ENCODE data around the gene SRPK2. TPM values are rescaled to one million over a fixed set of nuclear protein-coding genes. Genes with fewer than 3 reads are reported as not detected.

The SRPK2 gene
- polyA plus RNA-seq, 1 of the 3 experiments (the other 2 are of a cell fraction): 15.4 TPM

- ChIA-PET POLR2A (no interaction called here), CTCF (interaction anchor here (1.0 to 1.6 kb wide), 4 partner anchors 13 to 406 kb away, joined by 3 to 5 read pairs (median 4); no protein-coding TSS in a partner anchor)
- H3K9me2 ChIP-seq: no peaks in the 10 kb centered on the region
- no peak overlapping the region for H2AFZ ChIP-seq (ENCODE audit: low read depth)
- TF ChIP-seq POLR2AphosphoS5 (IDR thresholded peaks at IDR 0.05; ENCODE audit: low read depth, low read length) (no peak), TAF1 (IDR thresholded peaks at IDR 0.05; ENCODE audit: borderline replicate concordance, low read depth, low read length) (no peak), JUND (IDR thresholded peaks at IDR 0.05) (no peak), SIN3A (IDR thresholded peaks at IDR 0.05; ENCODE audit: borderline replicate concordance, low read depth, low read length) (no peak), SMC3 (IDR thresholded peaks at IDR 0.05; ENCODE audit: low read depth, low read length) (no peak), RCOR1 (IDR thresholded peaks at IDR 0.05; ENCODE audit: low read length) (no peak), FOXJ3 (CRISPR knock-in tag; IDR thresholded peaks at IDR 0.05) (no peak), TCF12 (IDR thresholded peaks at IDR 0.05) (no peak), ELF1 (IDR thresholded peaks at IDR 0.05) (no peak), GABPA (IDR thresholded peaks at IDR 0.05; ENCODE audit: low read depth) (no peak), MAX (IDR thresholded peaks at IDR 0.05; ENCODE audit: low read depth) (no peak), GATA2 (CRISPR knock-in tag; IDR thresholded peaks at IDR 0.05) (no peak), EZH2phosphoT487 (IDR thresholded peaks at IDR 0.05; ENCODE audit: borderline replicate concordance, low read depth) (no peak)
- H3F3A ChIP-seq (replicated peaks; ENCODE audit: insufficient read depth): peaks cover 15% of the 10 kb centered on the region
- no peak for DNase-seq
- peaks cover 0 to 6% of the 10 kb centered on the region in 2 experiments; a peak in 2 of 4 replicates for H3K4me1 ChIP-seq (ENCODE audit: control insufficient read depth in 1 of 2, insufficient read depth in 2 of 2, low read depth in 1 of 2, low read length in 1 of 2)
- WGBS (ENCODE audit: low lambda C conversion rate): 98% methylated on average over 1 of the region's 1 CpG
- no peaks in the 10 kb centered on the region for H3K9me3 ChIP-seq
- no peak overlapping the region for H3K9ac ChIP-seq
- H3K27me3 ChIP-seq (ENCODE audit: insufficient read depth): no peaks in the 10 kb centered on the region
- peaks cover 32% of the 10 kb centered on the region for H3K79me2 ChIP-seq (ENCODE audit: insufficient read depth)
- H3K27ac ChIP-seq (ENCODE audit: low read depth in 2 of 2, low read length in 1 of 2): no peak overlapping the region
- H3K4me3 ChIP-seq (ENCODE audit: low read depth in 2 of 2, low read length in 1 of 2): no peak overlapping the region
- H4K20me1 ChIP-seq (ENCODE audit: insufficient read depth): peaks cover 29% of the 10 kb centered on the region
- H3K4me2 ChIP-seq: no peak overlapping the region
- H3K36me3 ChIP-seq (replicated peaks in 1 of 2; ENCODE audit: control insufficient read depth in 1 of 2, insufficient read depth in 2 of 2, low read length in 1 of 2): peaks cover 0 to 8% of the 10 kb centered on the region in 2 experiments
Measured at GRCh38 chr7:105389889-105390288, 1.2 kb upstream of the SRPK2 start.

GRCh38 chr7:105389088-105389650 lies 448 bp upstream of the SRPK2 start:
- DNase-seq: no peak
- Histone ChIP-seq H3K9me2 (no peaks in the 10 kb centered on the region), H3K36me3 (replicated peaks in 1 of 2; ENCODE audit: control insufficient read depth in 1 of 2, insufficient read depth in 2 of 2, low read length in 1 of 2) (peaks cover 0 to 8% of the 10 kb centered on the region in 2 experiments), H3K27ac (ENCODE audit: low read depth in 2 of 2, low read length in 1 of 2) (peak overlapping the region; percentile 40 to 41; a peak in 3 of 4 replicates), H3K9ac (peak overlapping the region; percentile 70; the same call in 1 of the 2 replicates), H3K9me3 (no peaks in the 10 kb centered on the region), H3K79me2 (ENCODE audit: insufficient read depth) (peaks cover 39% of the 10 kb centered on the region), H3K27me3 (ENCODE audit: insufficient read depth) (no peaks in the 10 kb centered on the region), H3K4me2 (peak overlapping the region; percentile 63), H3K4me3 (ENCODE audit: low read depth in 2 of 2, low read length in 1 of 2) (peak overlapping the region; percentile 72 to 73), H4K20me1 (ENCODE audit: insufficient read depth) (peaks cover 34% of the 10 kb centered on the region), H3K4me1 (ENCODE audit: control insufficient read depth in 1 of 2, insufficient read depth in 2 of 2, low read depth in 1 of 2, low read length in 1 of 2) (peaks cover 0 to 6% of the 10 kb centered on the region in 2 experiments; a peak in 2 of 4 replicates), H3F3A (replicated peaks; ENCODE audit: insufficient read depth) (peaks cover 15% of the 10 kb centered on the region), H2AFZ (ENCODE audit: low read depth) (peak overlapping the region; percentile 80)
- POLR2A ChIA-PET: no interaction called here
- CTCF ChIA-PET: interaction anchor here (1.0 to 1.6 kb wide), 5 partner anchors 14 to 406 kb away, joined by 3 to 5 read pairs (median 3); no protein-coding TSS in a partner anchor
- WGBS (ENCODE audit: low lambda C conversion rate): 6% methylated on average over 31 of the region's 45 CpGs
- TF ChIP-seq MAX (IDR thresholded peaks at IDR 0.05; ENCODE audit: low read depth) (peak; percentile 49), NRF1 (IDR thresholded peaks at IDR 0.05; ENCODE audit: low read depth, low read length) (no peak), CTCF (IDR thresholded peaks at IDR 0.05) (peak; percentile 21; the same call in 1 of the 2 replicates), POLR2AphosphoS5 (IDR thresholded peaks at IDR 0.05; ENCODE audit: low read depth, low read length) (peak; percentile 28; the same call in 1 of the 2 replicates), SIN3A (IDR thresholded peaks at IDR 0.05; ENCODE audit: borderline replicate concordance, low read depth, low read length) (0 out of 2 replicates have a peak, but pooled peaks have one; percentile 32), TAF1 (IDR thresholded peaks at IDR 0.05; ENCODE audit: borderline replicate concordance, low read depth, low read length) (peak; percentile 58; the same call in 1 of the 2 replicates), MXI1 (IDR thresholded peaks at IDR 0.05; ENCODE audit: low read depth, low read length) (peak; percentile 71), RFX5 (IDR thresholded peaks at IDR 0.05; ENCODE audit: low read length) (no peak)

All from SK-N-SH (cell line).